C4-2B (cell line): ENCODE results near the gene VAMP2.

Experiments
- ZFX ChIP-seq: fragments of 450-650 bp; IDR thresholded peaks from 2 replicates; pipeline ENCODE4 v1.6.1; 2017
- TF ChIP-seq, protein P1 (sequence below): fragments of 450-650 bp; conservative IDR thresholded peaks from 2 replicates; pipeline ENCODE4 v1.5.1; 2017; ENCODE audit warnings: mild to moderate bottlenecking

DNA sequence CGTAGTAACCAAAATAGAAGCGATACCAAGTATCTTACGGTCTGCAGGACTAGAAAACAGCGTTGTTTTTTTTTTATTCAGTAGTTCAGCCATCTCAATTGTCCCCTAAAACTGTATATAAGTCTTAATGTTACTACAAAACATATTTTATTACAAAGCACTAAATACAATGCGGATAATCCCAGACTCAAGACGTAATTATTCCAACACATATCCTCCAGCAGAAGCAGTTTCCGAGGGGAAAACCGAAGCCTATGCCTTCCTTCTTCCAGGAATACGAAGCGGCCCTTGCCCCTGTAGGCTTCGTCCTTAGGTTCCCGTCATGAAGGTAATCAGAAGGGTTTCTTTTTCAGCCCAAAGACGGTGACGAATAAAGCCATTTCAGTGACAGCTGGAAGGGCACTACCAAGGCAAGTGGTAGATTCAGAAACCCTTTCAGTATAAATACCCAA, 11.1 kb upstream of the VAMP2 start:
- TF ChIP-seq, protein P1, sequence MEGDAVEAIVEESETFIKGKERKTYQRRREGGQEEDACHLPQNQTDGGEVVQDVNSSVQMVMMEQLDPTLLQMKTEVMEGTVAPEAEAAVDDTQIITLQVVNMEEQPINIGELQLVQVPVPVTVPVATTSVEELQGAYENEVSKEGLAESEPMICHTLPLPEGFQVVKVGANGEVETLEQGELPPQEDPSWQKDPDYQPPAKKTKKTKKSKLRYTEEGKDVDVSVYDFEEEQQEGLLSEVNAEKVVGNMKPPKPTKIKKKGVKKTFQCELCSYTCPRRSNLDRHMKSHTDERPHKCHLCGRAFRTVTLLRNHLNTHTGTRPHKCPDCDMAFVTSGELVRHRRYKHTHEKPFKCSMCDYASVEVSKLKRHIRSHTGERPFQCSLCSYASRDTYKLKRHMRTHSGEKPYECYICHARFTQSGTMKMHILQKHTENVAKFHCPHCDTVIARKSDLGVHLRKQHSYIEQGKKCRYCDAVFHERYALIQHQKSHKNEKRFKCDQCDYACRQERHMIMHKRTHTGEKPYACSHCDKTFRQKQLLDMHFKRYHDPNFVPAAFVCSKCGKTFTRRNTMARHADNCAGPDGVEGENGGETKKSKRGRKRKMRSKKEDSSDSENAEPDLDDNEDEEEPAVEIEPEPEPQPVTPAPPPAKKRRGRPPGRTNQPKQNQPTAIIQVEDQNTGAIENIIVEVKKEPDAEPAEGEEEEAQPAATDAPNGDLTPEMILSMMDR: no peak
- TF ChIP-seq ZFX: no peak
